Stimulated activated CD8-positive, alpha-beta memory T cell treated with anti-CD3 and anti-CD28 coated beads, Interleukin-7, amount 100 ng/mL, for 48 hours (primary cell): Measurements from ENCODE around the gene BRI3.

Experiments
- DNase-seq, 2 donors: peaks; one replicate each; pipeline ENCODE4 v3.0.0-alpha.2; 2020; ENCODE audit warnings: low read depth in 1 of 2; ENCODE audit errors: extremely low read depth in 1 of 2

BRI3 gene

GRCh38 chr7:98335411-98335977 is 54.0 kb downstream of the BRI3 start:
- DNase-seq: no peak

GRCh38 chr7:98338441-98338840 is 57.0 kb downstream of the BRI3 start:
- no peak for DNase-seq

- no peak for DNase-seq
Measured at GRCh38 chr7:98339043-98339442, 57.6 kb downstream of the BRI3 start.

GRCh38 chr7:98341106-98341505 is 59.6 kb downstream of the BRI3 start:
- no peak for DNase-seq
